ENCODE results near the gene UPK1B.

Gene UPK1B

DNA sequence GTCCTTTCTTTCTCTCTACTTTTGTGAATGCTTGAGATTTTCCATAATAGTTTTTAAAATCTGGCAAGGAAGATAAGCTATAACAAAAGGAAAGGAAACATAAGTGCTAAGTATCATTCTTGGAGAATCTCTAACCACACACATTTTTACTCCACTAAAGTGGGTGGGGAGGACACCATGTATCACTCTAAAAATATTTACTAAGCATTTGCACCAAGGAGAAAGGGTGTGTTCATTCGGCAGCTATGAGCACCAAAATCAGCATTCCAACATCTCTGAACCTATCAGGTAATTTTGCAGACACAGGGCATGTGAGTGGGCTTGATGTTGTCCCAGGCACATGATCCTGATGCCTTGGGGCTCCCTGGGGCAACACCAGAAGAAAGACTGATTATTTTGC is 61.8 kb downstream of the UPK1B start:
- TF ChIP-seq TAF1 (IDR thresholded peaks at IDR 0.05; ENCODE audit: low read depth) = no peak
- TF ChIP-seq TCF12 (IDR thresholded peaks at IDR 0.05; ENCODE audit: low read depth) = no peak
- no peak for TF ChIP-seq CREB1 (IDR thresholded peaks at IDR 0.05; ENCODE audit: low read depth)
- no peak for TF ChIP-seq FOXM1 (IDR thresholded peaks at IDR 0.05; ENCODE audit: borderline replicate concordance, low read depth)
- TF ChIP-seq ZBTB7A (IDR thresholded peaks at IDR 0.05; ENCODE audit: low read depth) = no peak
- TF ChIP-seq EP300 (IDR thresholded peaks at IDR 0.05; ENCODE audit: borderline replicate concordance) = no peak

DNA sequence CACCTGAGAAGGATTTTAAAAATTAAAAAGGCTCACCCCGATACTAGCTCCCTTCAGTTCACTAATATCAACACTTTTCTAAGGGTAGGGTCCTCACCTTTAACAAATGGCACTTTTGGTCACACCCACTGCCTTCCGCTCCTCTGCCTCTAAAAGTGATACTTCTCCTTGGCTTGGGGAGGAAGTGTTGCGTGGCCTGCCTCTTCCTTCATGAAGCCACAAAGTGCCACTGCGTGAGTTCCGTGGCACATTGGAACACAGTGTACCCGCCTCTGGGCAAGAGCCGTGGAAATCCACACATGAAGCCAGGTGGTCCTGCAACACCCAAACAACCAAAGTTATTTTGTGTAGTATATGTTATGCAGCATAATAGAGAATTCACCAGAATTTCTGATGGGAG is 63.4 kb downstream of the UPK1B start:
- TF ChIP-seq TAF1 (IDR thresholded peaks at IDR 0.05; ENCODE audit: low read depth) (no peak), CEBPB (IDR thresholded peaks at IDR 0.05) (no peak), EGR1 (IDR thresholded peaks at IDR 0.05) (no peak), ZBTB7A (IDR thresholded peaks at IDR 0.05; ENCODE audit: low read depth) (no peak), YY1 (IDR thresholded peaks at IDR 0.05; ENCODE audit: low read depth) (no peak), CREB1 (IDR thresholded peaks at IDR 0.05; ENCODE audit: low read depth) (no peak), FOXM1 (IDR thresholded peaks at IDR 0.05; ENCODE audit: borderline replicate concordance, low read depth) (no peak), TCF12 (IDR thresholded peaks at IDR 0.05; ENCODE audit: low read depth) (no peak)
- TF ChIP-seq, protein P1, sequence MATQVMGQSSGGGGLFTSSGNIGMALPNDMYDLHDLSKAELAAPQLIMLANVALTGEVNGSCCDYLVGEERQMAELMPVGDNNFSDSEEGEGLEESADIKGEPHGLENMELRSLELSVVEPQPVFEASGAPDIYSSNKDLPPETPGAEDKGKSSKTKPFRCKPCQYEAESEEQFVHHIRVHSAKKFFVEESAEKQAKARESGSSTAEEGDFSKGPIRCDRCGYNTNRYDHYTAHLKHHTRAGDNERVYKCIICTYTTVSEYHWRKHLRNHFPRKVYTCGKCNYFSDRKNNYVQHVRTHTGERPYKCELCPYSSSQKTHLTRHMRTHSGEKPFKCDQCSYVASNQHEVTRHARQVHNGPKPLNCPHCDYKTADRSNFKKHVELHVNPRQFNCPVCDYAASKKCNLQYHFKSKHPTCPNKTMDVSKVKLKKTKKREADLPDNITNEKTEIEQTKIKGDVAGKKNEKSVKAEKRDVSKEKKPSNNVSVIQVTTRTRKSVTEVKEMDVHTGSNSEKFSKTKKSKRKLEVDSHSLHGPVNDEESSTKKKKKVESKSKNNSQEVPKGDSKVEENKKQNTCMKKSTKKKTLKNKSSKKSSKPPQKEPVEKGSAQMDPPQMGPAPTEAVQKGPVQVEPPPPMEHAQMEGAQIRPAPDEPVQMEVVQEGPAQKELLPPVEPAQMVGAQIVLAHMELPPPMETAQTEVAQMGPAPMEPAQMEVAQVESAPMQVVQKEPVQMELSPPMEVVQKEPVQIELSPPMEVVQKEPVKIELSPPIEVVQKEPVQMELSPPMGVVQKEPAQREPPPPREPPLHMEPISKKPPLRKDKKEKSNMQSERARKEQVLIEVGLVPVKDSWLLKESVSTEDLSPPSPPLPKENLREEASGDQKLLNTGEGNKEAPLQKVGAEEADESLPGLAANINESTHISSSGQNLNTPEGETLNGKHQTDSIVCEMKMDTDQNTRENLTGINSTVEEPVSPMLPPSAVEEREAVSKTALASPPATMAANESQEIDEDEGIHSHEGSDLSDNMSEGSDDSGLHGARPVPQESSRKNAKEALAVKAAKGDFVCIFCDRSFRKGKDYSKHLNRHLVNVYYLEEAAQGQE (IDR thresholded peaks at IDR 0.05; ENCODE audit: low read depth) = no peak
- TF ChIP-seq, protein P2, sequence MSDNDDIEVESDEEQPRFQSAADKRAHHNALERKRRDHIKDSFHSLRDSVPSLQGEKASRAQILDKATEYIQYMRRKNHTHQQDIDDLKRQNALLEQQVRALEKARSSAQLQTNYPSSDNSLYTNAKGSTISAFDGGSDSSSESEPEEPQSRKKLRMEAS (IDR thresholded peaks at IDR 0.05) = no peak

- TF ChIP-seq RAD21 (IDR thresholded peaks at IDR 0.05; ENCODE audit: low read depth) = no peak
- no peak for TF ChIP-seq USF1 (IDR thresholded peaks at IDR 0.05)
- TF ChIP-seq YY1 (IDR thresholded peaks at IDR 0.05; ENCODE audit: low read depth) = no peak
- no peak for TF ChIP-seq FOXM1 (IDR thresholded peaks at IDR 0.05; ENCODE audit: borderline replicate concordance, low read depth)
- TF ChIP-seq TAF1 (IDR thresholded peaks at IDR 0.05; ENCODE audit: low read depth) = no peak
- no peak for TF ChIP-seq NFIC (IDR thresholded peaks at IDR 0.05)
- no peak for TF ChIP-seq TEAD4 (IDR thresholded peaks at IDR 0.05)
- no peak for TF ChIP-seq CEBPB (IDR thresholded peaks at IDR 0.05)
- no peak for TF ChIP-seq TCF12 (IDR thresholded peaks at IDR 0.05; ENCODE audit: low read depth)
- TF ChIP-seq, protein P1 (IDR thresholded peaks at IDR 0.05; ENCODE audit: low read depth) = no peak
- TF ChIP-seq, protein P2 (IDR thresholded peaks at IDR 0.05) = no peak
- TF ChIP-seq EP300 (IDR thresholded peaks at IDR 0.05; ENCODE audit: borderline replicate concordance) = no peak
- no peak for TF ChIP-seq ZBTB7A (IDR thresholded peaks at IDR 0.05; ENCODE audit: low read depth)
Observed at GRCh38 chr3:119237299-119237698, 63.9 kb downstream of the UPK1B start.

GRCh38 chr3:119238363-119238762 is 65.0 kb downstream of the UPK1B start:
- no peak for TF ChIP-seq RAD21 (IDR thresholded peaks at IDR 0.05; ENCODE audit: low read depth)
- no peak for TF ChIP-seq TEAD4 (IDR thresholded peaks at IDR 0.05)
- TF ChIP-seq TCF12 (IDR thresholded peaks at IDR 0.05; ENCODE audit: low read depth) = no peak
- TF ChIP-seq USF1 (IDR thresholded peaks at IDR 0.05) = no peak
- TF ChIP-seq ZBTB7A (IDR thresholded peaks at IDR 0.05; ENCODE audit: low read depth) = no peak
- no peak for TF ChIP-seq NFIC (IDR thresholded peaks at IDR 0.05)
- no peak for TF ChIP-seq EGR1 (IDR thresholded peaks at IDR 0.05)
- no peak for TF ChIP-seq YY1 (IDR thresholded peaks at IDR 0.05; ENCODE audit: low read depth)
- no peak for TF ChIP-seq CEBPB (IDR thresholded peaks at IDR 0.05)
- TF ChIP-seq FOXM1 (IDR thresholded peaks at IDR 0.05; ENCODE audit: borderline replicate concordance, low read depth) = no peak
- TF ChIP-seq TAF1 (IDR thresholded peaks at IDR 0.05; ENCODE audit: low read depth) = no peak
- TF ChIP-seq EP300 (IDR thresholded peaks at IDR 0.05; ENCODE audit: borderline replicate concordance) = no peak
- TF ChIP-seq, protein P2 (IDR thresholded peaks at IDR 0.05) = no peak
- TF ChIP-seq CREB1 (IDR thresholded peaks at IDR 0.05; ENCODE audit: low read depth) = no peak
- TF ChIP-seq, protein P1 (IDR thresholded peaks at IDR 0.05; ENCODE audit: low read depth) = no peak

Measured in Ishikawa (cell line).